ENCODE data around the gene ADAMTSL1.
A peak's percentile ranks its signal among the peaks of the same experiment; 100 is the strongest.

The ADAMTSL1 gene

GRCh38 chr9:18707061-18707461, 233.1 kb downstream of the ADAMTSL1 start:
- no peak for DNase-seq

GRCh38 chr9:18707489-18708205, 233.7 kb downstream of the ADAMTSL1 start:
- DNase-seq = no peak

GRCh38 chr9:18708429-18708828, 234.5 kb downstream of the ADAMTSL1 start:
- DNase-seq = no peak

GRCh38 chr9:18710065-18710464, 236.1 kb downstream of the ADAMTSL1 start:
- peak; percentile 59 for DNase-seq

GRCh38 chr9:18717759-18718158, 243.8 kb downstream of the ADAMTSL1 start:
- DNase-seq = no peak

GRCh38 chr9:18718393-18718792, 244.4 kb downstream of the ADAMTSL1 start:
- DNase-seq = no peak

GRCh38 chr9:18718932-18719331, 245.0 kb downstream of the ADAMTSL1 start:
- DNase-seq = no peak

DNA sequence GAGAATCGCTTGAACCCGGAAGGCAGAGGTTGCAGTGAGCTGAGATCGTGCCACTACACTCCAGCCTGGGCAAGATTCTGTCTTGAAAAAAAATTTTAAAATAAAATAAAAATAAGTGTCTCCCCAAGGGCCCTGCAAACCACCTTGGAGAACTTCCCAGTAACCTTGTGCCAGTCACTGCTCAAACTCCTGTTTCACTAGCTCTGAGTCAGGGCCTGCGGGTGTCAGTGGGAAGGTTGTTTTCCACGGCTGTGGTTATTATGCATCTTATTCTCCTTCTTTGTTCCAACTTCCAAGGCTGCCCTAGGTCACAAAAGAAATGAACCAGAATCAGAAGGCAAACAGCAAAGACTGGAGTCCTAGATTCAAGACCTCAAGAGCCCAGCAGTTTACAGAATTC, 246.7 kb downstream of the ADAMTSL1 start:
- DNase-seq = peak; percentile 20

- DNase-seq = no peak
Observed at GRCh38 chr9:18721267-18721994, 247.5 kb downstream of the ADAMTSL1 start.

DNA sequence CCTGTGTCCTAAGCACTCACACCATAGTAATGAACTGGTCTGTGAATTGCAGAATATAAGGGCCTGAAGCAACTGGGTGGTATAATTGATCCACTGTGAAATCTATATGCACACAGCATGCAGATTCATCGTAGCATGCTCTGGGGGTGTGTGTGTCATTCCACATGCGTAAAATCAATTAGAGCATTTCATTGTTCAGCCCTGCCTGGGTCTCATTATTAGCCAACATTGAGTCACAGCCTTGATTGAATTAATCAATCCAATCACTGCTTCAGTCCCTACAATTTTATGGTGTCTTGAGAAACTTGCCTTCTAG, 248.0 kb downstream of the ADAMTSL1 start:
- no peak for DNase-seq

GRCh38 chr9:18722882-18723281, 248.9 kb downstream of the ADAMTSL1 start:
- no peak for DNase-seq

DNA sequence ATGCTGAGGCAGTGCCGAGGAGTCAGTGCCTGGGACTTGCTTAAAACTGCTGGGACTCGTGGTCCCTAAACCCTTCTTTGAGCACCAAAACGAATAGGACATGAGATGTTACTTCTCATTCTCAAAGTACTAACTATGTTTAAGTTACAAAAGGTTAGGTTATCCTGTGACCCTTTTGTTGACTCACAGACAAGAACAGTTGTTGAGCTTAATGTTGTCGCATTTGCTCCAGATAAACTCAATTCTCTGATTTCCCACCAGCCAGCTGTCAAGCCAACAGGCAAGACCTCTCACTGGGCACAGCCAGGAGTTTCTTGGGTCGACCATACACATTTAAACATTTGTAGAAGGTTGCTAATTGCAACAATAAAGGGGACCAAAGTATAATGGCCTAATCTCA, 249.4 kb downstream of the ADAMTSL1 start:
- no peak for DNase-seq

GRCh38 chr9:18726546-18726945, 252.6 kb downstream of the ADAMTSL1 start:
- no peak for DNase-seq

DNA sequence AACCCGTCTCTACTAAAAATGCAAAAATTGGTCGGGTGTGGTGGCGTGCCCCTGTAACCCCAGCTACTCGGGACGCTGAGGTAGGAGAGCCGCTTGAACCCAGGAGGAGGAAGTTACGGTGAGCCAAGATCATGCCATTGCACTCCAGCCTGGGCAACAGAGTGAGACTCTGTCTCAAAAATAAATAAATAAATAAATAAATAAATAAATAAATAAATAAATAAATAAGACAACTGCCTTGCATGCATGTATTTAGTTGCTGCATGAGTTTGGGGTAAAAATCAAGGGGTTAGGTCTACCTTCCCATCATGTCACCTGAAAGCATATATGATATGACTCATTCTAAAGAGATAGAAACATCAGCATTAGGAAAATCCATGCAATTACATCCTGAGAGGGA, 254.0 kb downstream of the ADAMTSL1 start:
- DNase-seq = no peak

GRCh38 chr9:18728642-18729041, 254.7 kb downstream of the ADAMTSL1 start:
- DNase-seq = no peak

GRCh38 chr9:18730241-18730640, 256.3 kb downstream of the ADAMTSL1 start:
- DNase-seq = no peak

DNA sequence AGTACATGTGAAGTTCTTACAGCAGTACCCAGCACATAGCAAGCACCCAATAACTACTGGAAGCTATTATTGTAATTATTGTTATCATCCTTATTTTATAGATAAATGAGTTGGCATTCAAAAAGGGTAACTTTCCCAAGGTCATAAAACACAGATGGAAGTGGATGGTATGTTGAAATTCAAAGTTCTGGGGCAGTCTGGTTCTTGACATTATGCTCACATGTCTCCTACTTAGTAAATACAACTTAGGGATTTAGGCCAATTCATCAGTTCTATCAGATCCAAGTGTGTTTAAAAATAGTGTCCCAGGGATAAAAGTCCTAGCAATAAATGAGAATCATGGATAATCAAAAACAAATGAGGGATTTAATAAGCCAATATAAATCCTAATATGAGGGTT, 265.2 kb downstream of the ADAMTSL1 start:
- no peak for DNase-seq

- DNase-seq = no peak
Observed at GRCh38 chr9:18739641-18740318, 265.8 kb downstream of the ADAMTSL1 start.

- DNase-seq = no peak
Observed at GRCh38 chr9:18741359-18741758, 267.4 kb downstream of the ADAMTSL1 start.

- no peak for DNase-seq
Observed at GRCh38 chr9:18741945-18742344, 268.0 kb downstream of the ADAMTSL1 start.

DNA sequence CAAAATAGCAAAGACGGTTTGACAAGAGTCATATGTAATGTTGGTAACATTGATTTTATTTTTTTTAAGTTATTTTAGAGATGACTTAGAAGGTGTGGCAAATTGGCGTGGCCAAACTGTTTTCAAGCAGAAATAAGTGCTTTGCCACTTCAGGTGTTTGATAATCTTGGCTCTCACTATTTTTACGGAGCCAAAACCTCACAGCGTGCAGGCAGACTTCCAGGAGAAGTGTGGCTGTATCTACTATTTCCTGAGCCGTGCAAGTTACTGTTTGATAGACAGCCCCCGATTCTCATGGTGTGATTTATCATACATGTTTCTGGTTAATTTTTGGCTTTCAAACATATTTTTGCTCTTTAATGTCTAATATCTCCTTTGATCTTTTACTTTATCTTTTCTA, 269.5 kb downstream of the ADAMTSL1 start:
- no peak for DNase-seq

GRCh38 chr9:18743971-18744370, 270.0 kb downstream of the ADAMTSL1 start:
- DNase-seq = peak; percentile 30

- DNase-seq = no peak
Observed at GRCh38 chr9:18745710-18746109, 271.8 kb downstream of the ADAMTSL1 start.

GRCh38 chr9:18746631-18747030, 272.7 kb downstream of the ADAMTSL1 start:
- DNase-seq = no peak
